Measurements from ENCODE around the gene TAS2R7. TPM values are rescaled to one million over a fixed set of nuclear protein-coding genes. Genes with fewer than 3 reads are reported as not detected.
"Not testable (repeated sequence)": the region's sequence is repeated elsewhere in the genome, so short reads cannot be mapped to it uniquely, and the experiment has no call there.

The TAS2R7 gene
- polyA plus RNA-seq, 1 of the 3 experiments (the other 2 are of a cell fraction) = not detected

GRCh38 chr12:10794222-10794621, 8.2 kb downstream of the TAS2R7 start:
- Histone ChIP-seq H3K4me2 (no peak overlapping the region), H3K4me3 (ENCODE audit: low read depth in 2 of 2, low read length in 1 of 2) (no peak overlapping the region), H3K9me3 (no peaks in the 10 kb centered on the region), H2AFZ (ENCODE audit: low read depth) (no peak overlapping the region), H4K20me1 (ENCODE audit: insufficient read depth) (no peaks in the 10 kb centered on the region), H3K9me2 (no peaks in the 10 kb centered on the region), H3K36me3 (replicated peaks in 1 of 2; ENCODE audit: control insufficient read depth in 1 of 2, insufficient read depth in 2 of 2, low read length in 1 of 2) (no peaks in the 10 kb centered on the region), H3F3A (replicated peaks; ENCODE audit: insufficient read depth) (no peaks in the 10 kb centered on the region), H3K27me3 (ENCODE audit: insufficient read depth) (peaks cover 3% of the 10 kb centered on the region; the same call in 1 of the 2 replicates), H3K4me1 (ENCODE audit: control insufficient read depth in 1 of 2, insufficient read depth in 2 of 2, low read depth in 1 of 2, low read length in 1 of 2) (no peaks in the 10 kb centered on the region), H3K27ac (ENCODE audit: low read depth in 2 of 2, low read length in 1 of 2) (no peak overlapping the region), H3K79me2 (ENCODE audit: insufficient read depth) (no peaks in the 10 kb centered on the region), H3K9ac (no peak overlapping the region)
- TF ChIP-seq GABPA (IDR thresholded peaks at IDR 0.05; ENCODE audit: low read depth) = no peak
- TF ChIP-seq MAX (IDR thresholded peaks at IDR 0.05; ENCODE audit: low read depth) = no peak
- TF ChIP-seq RXRA (IDR thresholded peaks at IDR 0.05; ENCODE audit: borderline replicate concordance, low read depth) = no peak
- TF ChIP-seq FOXJ3 (CRISPR knock-in tag; IDR thresholded peaks at IDR 0.05) = no peak
- TF ChIP-seq YY1 (IDR thresholded peaks at IDR 0.05; ENCODE audit: low read depth) = no peak
- ChIA-PET POLR2A (no interaction called here), CTCF (no interaction called here)
- DNase-seq = no peak
- WGBS (ENCODE audit: low lambda C conversion rate) = 0% methylated on average over 2 of the region's 2 CpGs

GRCh38 chr12:10791769-10792168, 10.7 kb downstream of the TAS2R7 start:
- H3K79me2 ChIP-seq (ENCODE audit: insufficient read depth); H3F3A ChIP-seq (replicated peaks; ENCODE audit: insufficient read depth); H3K9ac ChIP-seq; H3K27me3 ChIP-seq (ENCODE audit: insufficient read depth); H3K9me3 ChIP-seq; H3K4me3 ChIP-seq (ENCODE audit: low read depth in 2 of 2, low read length in 1 of 2); POLR2A ChIA-PET; H3K4me1 ChIP-seq (ENCODE audit: control insufficient read depth in 1 of 2, insufficient read depth in 2 of 2, low read depth in 1 of 2, low read length in 1 of 2); H2AFZ ChIP-seq (ENCODE audit: low read depth); H3K36me3 ChIP-seq (replicated peaks in 1 of 2; ENCODE audit: control insufficient read depth in 1 of 2, insufficient read depth in 2 of 2, low read length in 1 of 2); H3K27ac ChIP-seq (ENCODE audit: low read depth in 2 of 2, low read length in 1 of 2); H3K9me2 ChIP-seq; H3K4me2 ChIP-seq; CTCF ChIA-PET; H4K20me1 ChIP-seq (ENCODE audit: insufficient read depth); DNase-seq: not testable (repeated sequence)
- 9% methylated on average over 3 of the region's 4 CpGs for WGBS (ENCODE audit: low lambda C conversion rate)

GRCh38 chr12:10783252-10783651, 19.2 kb downstream of the TAS2R7 start:
- Histone ChIP-seq H3K4me3 (ENCODE audit: low read depth in 2 of 2, low read length in 1 of 2) (no peak overlapping the region), H3K4me1 (ENCODE audit: control insufficient read depth in 1 of 2, insufficient read depth in 2 of 2, low read depth in 1 of 2, low read length in 1 of 2) (no peaks in the 10 kb centered on the region), H3K9ac (no peak overlapping the region), H2AFZ (ENCODE audit: low read depth) (no peak overlapping the region), H3K36me3 (replicated peaks in 1 of 2; ENCODE audit: control insufficient read depth in 1 of 2, insufficient read depth in 2 of 2, low read length in 1 of 2) (no peaks in the 10 kb centered on the region), H3F3A (replicated peaks; ENCODE audit: insufficient read depth) (no peaks in the 10 kb centered on the region), H4K20me1 (ENCODE audit: insufficient read depth) (no peaks in the 10 kb centered on the region), H3K79me2 (ENCODE audit: insufficient read depth) (no peaks in the 10 kb centered on the region), H3K9me3 (no peaks in the 10 kb centered on the region), H3K4me2 (no peak overlapping the region), H3K9me2 (no peaks in the 10 kb centered on the region), H3K27ac (ENCODE audit: low read depth in 2 of 2, low read length in 1 of 2) (no peak overlapping the region), H3K27me3 (ENCODE audit: insufficient read depth) (no peaks in the 10 kb centered on the region)
- TF ChIP-seq RFX5 (IDR thresholded peaks at IDR 0.05; ENCODE audit: low read length) = no peak
- TF ChIP-seq RCOR1 (IDR thresholded peaks at IDR 0.05; ENCODE audit: low read length) = no peak
- no peak for TF ChIP-seq SMC3 (IDR thresholded peaks at IDR 0.05; ENCODE audit: low read depth, low read length)
- no peak for TF ChIP-seq RAD21 (IDR thresholded peaks at IDR 0.05; ENCODE audit: low read length)
- no peak for TF ChIP-seq POLR2AphosphoS5 (IDR thresholded peaks at IDR 0.05; ENCODE audit: low read depth, low read length)
- TF ChIP-seq TEAD4 (IDR thresholded peaks at IDR 0.05; ENCODE audit: borderline replicate concordance, insufficient read depth) = no peak
- TF ChIP-seq MXI1 (IDR thresholded peaks at IDR 0.05; ENCODE audit: low read depth, low read length) = no peak
- TF ChIP-seq FOXJ3 (CRISPR knock-in tag; IDR thresholded peaks at IDR 0.05) = no peak
- no peak for TF ChIP-seq FOXM1 (IDR thresholded peaks at IDR 0.05; ENCODE audit: low read depth)
- TF ChIP-seq FOSL2 (IDR thresholded peaks at IDR 0.05; ENCODE audit: borderline replicate concordance, low read depth) = no peak
- TF ChIP-seq ELF1 (IDR thresholded peaks at IDR 0.05) = no peak
- no peak for TF ChIP-seq USF1 (IDR thresholded peaks at IDR 0.05; ENCODE audit: borderline replicate concordance, low read depth)
- no peak for TF ChIP-seq USF2 (IDR thresholded peaks at IDR 0.05; ENCODE audit: borderline replicate concordance, low read depth, low read length)
- TF ChIP-seq REST (IDR thresholded peaks at IDR 0.05; ENCODE audit: low read depth, low read length) = no peak
- ChIA-PET CTCF (no interaction called here), POLR2A (no interaction called here)
- DNase-seq = no peak
- WGBS (ENCODE audit: low lambda C conversion rate) = 11% methylated on average over 5 of the region's 5 CpGs

Data from SK-N-SH (cell line).